SK-N-SH treated with all-trans-retinoic acid at 6 μM for 48 hours (cell line): ENCODE data around the gene PEX26.

ENCODE experiments used
- CSDC2 ChIP-seq: fragments of 250-450 bp; sonication (Bioruptor Pico); IDR thresholded peaks from 2 replicates; pipeline ENCODE4 v1.5.0; 2020; ENCODE audit warnings: mild to moderate bottlenecking, moderate library complexity
- CSRNP3 ChIP-seq: fragments of 250-450 bp; sonication (Bioruptor Pico); IDR thresholded peaks from 2 replicates; pipeline ENCODE4 v1.5.1; 2021; ENCODE audit warnings: mild to moderate bottlenecking, moderate library complexity
- GLIS3 ChIP-seq: fragments of 250-450 bp; sonication (Bioruptor Pico); IDR thresholded peaks from 2 replicates; pipeline ENCODE4 v1.5.0; 2020; ENCODE audit warnings: mild to moderate bottlenecking, moderate library complexity
- TOX ChIP-seq: fragments of 250-450 bp; sonication (Bioruptor Pico); IDR thresholded peaks from 2 replicates; pipeline ENCODE4 v1.8.0; 2021; ENCODE audit warnings: mild to moderate bottlenecking, moderate library complexity, borderline replicate concordance

GRCh38 chr22:18035751-18036150 is 42.0 kb upstream of the PEX26 start:
- TF ChIP-seq CSRNP3 (CRISPR knock-in tag) (no peak), TOX (no peak), CSDC2 (CRISPR knock-in tag) (no peak), GLIS3 (CRISPR knock-in tag) (no peak)
